H9 (cell line): ENCODE data around the gene ALG9. TPM values are rescaled to one million over a fixed set of nuclear protein-coding genes. Genes with fewer than 3 reads are reported as not detected.

Experiments
- DNase-seq: peaks from one replicate; pipeline ENCODE4 v3.0.0-alpha.2; 2017
- H2AFZ ChIP-seq: one replicate; pipeline ENCODE4 v1.6.1; 2013; ENCODE audit warnings: mild to moderate bottlenecking, low read length, control low read depth, moderate library complexity
- H2AK5ac ChIP-seq: 2 replicates; pipeline ENCODE4 v1.6.1; 2013; ENCODE audit warnings: low read length, control low read depth, mixed read lengths; ENCODE audit not compliant: insufficient read length
- H2BK120ac ChIP-seq: one replicate; pipeline ENCODE4 v1.6.1; 2013; ENCODE audit warnings: low read depth, mild to moderate bottlenecking, low read length, control low read depth, inconsistent platforms; ENCODE audit not compliant: poor library complexity, severe bottlenecking
- H2BK12ac ChIP-seq: 2 replicates; pipeline ENCODE4 v1.6.1; 2013; ENCODE audit warnings: low read length, control low read depth, mixed read lengths, low read depth; ENCODE audit not compliant: insufficient read length
- H2BK15ac ChIP-seq: 2 replicates; pipeline ENCODE4 v1.6.1; 2013; ENCODE audit warnings: low read depth, low read length, control low read depth
- H2BK20ac ChIP-seq: one replicate; pipeline ENCODE4 v1.6.1; 2013; ENCODE audit warnings: low read depth, mild to moderate bottlenecking, low read length, control low read depth, inconsistent platforms; ENCODE audit not compliant: poor library complexity, severe bottlenecking
- H2BK5ac ChIP-seq: 2 replicates; pipeline ENCODE4 v1.6.1; 2013; ENCODE audit warnings: low read length, control low read depth, mixed read lengths; ENCODE audit not compliant: insufficient read length
- H3K14ac ChIP-seq: 2 replicates; pipeline ENCODE4 v1.6.1; 2013; ENCODE audit warnings: low read length, control low read depth; ENCODE audit not compliant: insufficient read depth
- H3K18ac ChIP-seq: 2 replicates; pipeline ENCODE4 v1.6.1; 2013; ENCODE audit warnings: low read depth, mild to moderate bottlenecking, mixed read lengths, low read length, control low read depth; ENCODE audit not compliant: insufficient read length
- H3K23ac ChIP-seq: 2 replicates; pipeline ENCODE4 v1.6.1; 2013; ENCODE audit warnings: low read length, control low read depth, mixed read lengths, low read depth; ENCODE audit not compliant: insufficient read length
- H3K23me2 ChIP-seq: 2 replicates; pipeline ENCODE4 v1.6.1; 2013; ENCODE audit warnings: low read depth, mild to moderate bottlenecking, mixed read lengths, low read length, control low read depth; ENCODE audit not compliant: insufficient read length, poor library complexity, severe bottlenecking
- H3K27ac ChIP-seq: 2 replicates; pipeline ENCODE4 v1.5.1; 2013; ENCODE audit warnings: low read length, control low read depth, mixed read lengths, low read depth; ENCODE audit not compliant: insufficient read length
- H3K27me3 ChIP-seq: 2 replicates; pipeline ENCODE4 v1.6.1; 2013; ENCODE audit warnings: low read length, control low read depth, inconsistent platforms; ENCODE audit not compliant: insufficient read depth
- H3K4ac ChIP-seq: 2 replicates; pipeline ENCODE4 v1.6.1; 2013; ENCODE audit warnings: low read depth, mild to moderate bottlenecking, control low read depth, inconsistent platforms, low read length, moderate library complexity
- H3K4me1 ChIP-seq: 2 replicates; pipeline ENCODE4 v1.6.1; 2013; ENCODE audit warnings: low read length, control low read depth, inconsistent platforms; ENCODE audit not compliant: insufficient read depth
- H3K4me2 ChIP-seq: 2 replicates; pipeline ENCODE4 v1.6.1; 2013; ENCODE audit warnings: low read length, control low read depth, mixed read lengths; ENCODE audit not compliant: insufficient read length, insufficient read depth
- H3K56ac ChIP-seq: 2 replicates; pipeline ENCODE4 v1.6.1; 2013; ENCODE audit warnings: low read depth, mild to moderate bottlenecking, mixed read lengths, low read length, control low read depth; ENCODE audit not compliant: insufficient read length
- H3K79me1 ChIP-seq: 2 replicates; pipeline ENCODE4 v1.6.1; 2013; ENCODE audit warnings: low read depth, mild to moderate bottlenecking, moderate library complexity, low read length, control low read depth, inconsistent platforms; ENCODE audit not compliant: insufficient read depth, poor library complexity, severe bottlenecking
- H3K79me2 ChIP-seq: 2 replicates; pipeline ENCODE4 v1.6.1; 2013; ENCODE audit warnings: low read length, control low read depth, inconsistent platforms; ENCODE audit not compliant: insufficient read depth
- H3K9ac ChIP-seq: 2 replicates; pipeline ENCODE4 v1.6.1; 2013; ENCODE audit warnings: low read length, control low read depth, mixed read lengths; ENCODE audit not compliant: insufficient read length; ENCODE audit errors: extremely low read depth
- H3K9me3 ChIP-seq: one replicate; pipeline ENCODE4 v1.6.1; 2013; ENCODE audit warnings: low read depth, low read length, inconsistent platforms; ENCODE audit not compliant: control insufficient read depth
- H3T11ph ChIP-seq: one replicate; pipeline ENCODE4 v1.6.1; 2013; ENCODE audit warnings: mild to moderate bottlenecking, low read length, control low read depth, inconsistent platforms
- H4K20me1 ChIP-seq: one replicate; pipeline ENCODE4 v1.6.1; 2013; ENCODE audit not compliant: control insufficient read depth, insufficient read length, insufficient read depth
- H4K5ac ChIP-seq: 2 replicates; pipeline ENCODE4 v1.6.1; 2013; ENCODE audit warnings: low read depth, mild to moderate bottlenecking, mixed read lengths, low read length, control low read depth; ENCODE audit not compliant: insufficient read length
- H4K8ac ChIP-seq: replicated peaks from 2 replicates; pipeline ENCODE4 v1.6.1; 2013; ENCODE audit warnings: low read length, control low read depth, mixed read lengths, low read depth; ENCODE audit not compliant: insufficient read length
- H4K91ac ChIP-seq: 2 replicates; pipeline ENCODE4 v1.6.1; 2013; ENCODE audit warnings: low read depth, mild to moderate bottlenecking, moderate library complexity, mixed read lengths, low read length, control low read depth; ENCODE audit not compliant: insufficient read length
- H3K27ac Mint-ChIP-seq, 3 experiments: 2 replicates in 2 of 3; 3 replicates in 1 of 3; pipeline ENCODE4 v1.8.0; 2020 to 2021; ENCODE audit warnings: mixed read lengths in 3 of 3, mild to moderate bottlenecking in 1 of 3, moderate library complexity in 1 of 3
- H3K27me3 Mint-ChIP-seq: 2 replicates; pipeline ENCODE4 v1.8.0; 2021; ENCODE audit warnings: low read depth, mild to moderate bottlenecking, moderate library complexity, mixed read lengths
- H3K36me3 Mint-ChIP-seq, 3 experiments: 2 replicates in 2 of 3; 3 replicates in 1 of 3; pipeline ENCODE4 v1.8.0; 2020 to 2021; ENCODE audit warnings: low read depth in 3 of 3, mixed read lengths in 3 of 3; ENCODE audit not compliant: insufficient read depth in 1 of 3
- H3K4me1 Mint-ChIP-seq, 2 experiments: 2 replicates each; pipeline ENCODE4 v1.8.0; 2020; ENCODE audit warnings: mixed read lengths in 2 of 2
- H3K4me3 Mint-ChIP-seq, 2 experiments: 2 replicates in 1 of 2; 3 replicates in 1 of 2; pipeline ENCODE4 v1.8.0; 2020 to 2021; ENCODE audit warnings: mild to moderate bottlenecking in 2 of 2, mixed read lengths in 2 of 2, moderate library complexity in 1 of 2
- H3K9me3 Mint-ChIP-seq, 2 experiments: 2 replicates in 1 of 2; 3 replicates in 1 of 2; pipeline ENCODE4 v1.8.0; 2020; ENCODE audit warnings: mild to moderate bottlenecking in 2 of 2, mixed read lengths in 2 of 2, moderate library complexity in 1 of 2
- total RNA-seq: library from RNA; stranded (reverse); gene quantifications from 2 replicates; pipeline ENCODE4 v1.2.1, GENCODE V29; 2021
- TF ChIP-seq, protein P1 (sequence below): fragments of 200-600 bp; sonication (generic); conservative IDR thresholded peaks from 3 replicates; pipeline ENCODE4 v1.8.0; 2021; ENCODE audit warnings: antibody characterized with exemption, mild to moderate bottlenecking

ALG9 gene
- total RNA-seq, 1 experiment from 2014 or later, result 26.0 TPM

DNA sequence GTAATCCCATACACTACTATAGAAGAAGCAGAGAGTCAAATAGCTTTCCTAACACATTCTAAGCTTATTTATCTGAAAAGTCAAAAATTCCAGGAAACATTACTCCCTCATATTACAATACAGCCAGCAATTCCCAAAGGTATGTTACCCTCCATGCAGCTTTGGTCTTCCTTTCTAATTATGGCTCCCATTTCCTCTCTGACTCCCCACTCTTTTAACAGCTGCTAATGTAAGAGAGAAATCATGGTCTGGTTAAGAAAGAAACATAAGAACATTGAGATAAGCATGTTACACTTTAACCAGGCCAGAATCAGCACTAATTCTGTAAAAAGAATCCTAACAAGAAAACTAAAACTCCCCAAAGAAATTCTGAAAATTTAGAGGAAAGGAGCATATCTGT, 112.0 kb downstream of the ALG9 start:
- no peaks in the 10 kb centered on the region for H3K4me1 ChIP-seq
- no peak overlapping the region for H3K18ac ChIP-seq
- H3K79me1 ChIP-seq, result peaks cover 3% of the 10 kb centered on the region
- H3K23me2 ChIP-seq, result no peaks in the 10 kb centered on the region
- Mint-ChIP-seq H3K36me3 (peaks cover 49 to 87% (median 84%) of the 10 kb centered on the region in 3 experiments), H3K27ac (no peak overlapping the region), H3K4me1 (peaks cover 8 to 13% of the 10 kb centered on the region in 2 experiments), H3K4me3 (no peak overlapping the region), H3K9me3 (no peaks in the 10 kb centered on the region), H3K27me3 (no peaks in the 10 kb centered on the region)
- H4K20me1 ChIP-seq, result no peaks in the 10 kb centered on the region
- no peak overlapping the region for H4K91ac ChIP-seq
- H3K23ac ChIP-seq, result no peak overlapping the region
- H4K8ac ChIP-seq, result no peak overlapping the region
- no peak overlapping the region for H3T11ph ChIP-seq
- no peaks in the 10 kb centered on the region for H3K27me3 ChIP-seq
- H3K14ac ChIP-seq, result no peak overlapping the region
- no peak for DNase-seq
- no peak overlapping the region for H2BK5ac ChIP-seq
- no peak overlapping the region for H2AK5ac ChIP-seq
- no peak overlapping the region for H2BK20ac ChIP-seq
- TF ChIP-seq, protein P1, sequence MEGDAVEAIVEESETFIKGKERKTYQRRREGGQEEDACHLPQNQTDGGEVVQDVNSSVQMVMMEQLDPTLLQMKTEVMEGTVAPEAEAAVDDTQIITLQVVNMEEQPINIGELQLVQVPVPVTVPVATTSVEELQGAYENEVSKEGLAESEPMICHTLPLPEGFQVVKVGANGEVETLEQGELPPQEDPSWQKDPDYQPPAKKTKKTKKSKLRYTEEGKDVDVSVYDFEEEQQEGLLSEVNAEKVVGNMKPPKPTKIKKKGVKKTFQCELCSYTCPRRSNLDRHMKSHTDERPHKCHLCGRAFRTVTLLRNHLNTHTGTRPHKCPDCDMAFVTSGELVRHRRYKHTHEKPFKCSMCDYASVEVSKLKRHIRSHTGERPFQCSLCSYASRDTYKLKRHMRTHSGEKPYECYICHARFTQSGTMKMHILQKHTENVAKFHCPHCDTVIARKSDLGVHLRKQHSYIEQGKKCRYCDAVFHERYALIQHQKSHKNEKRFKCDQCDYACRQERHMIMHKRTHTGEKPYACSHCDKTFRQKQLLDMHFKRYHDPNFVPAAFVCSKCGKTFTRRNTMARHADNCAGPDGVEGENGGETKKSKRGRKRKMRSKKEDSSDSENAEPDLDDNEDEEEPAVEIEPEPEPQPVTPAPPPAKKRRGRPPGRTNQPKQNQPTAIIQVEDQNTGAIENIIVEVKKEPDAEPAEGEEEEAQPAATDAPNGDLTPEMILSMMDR, result no peak
- H3K56ac ChIP-seq, result no peak overlapping the region
- no peak overlapping the region for H2BK15ac ChIP-seq
- H2BK120ac ChIP-seq, result no peak overlapping the region
- H3K9me3 ChIP-seq, result no peaks in the 10 kb centered on the region
- H2AFZ ChIP-seq, result no peak overlapping the region
- no peak overlapping the region for H2BK12ac ChIP-seq
- no peak overlapping the region for H3K9ac ChIP-seq
- H3K4ac ChIP-seq, result no peak overlapping the region
- H3K27ac ChIP-seq, result no peak overlapping the region
- no peak overlapping the region for H3K4me2 ChIP-seq
- H4K5ac ChIP-seq, result no peak overlapping the region
- H3K79me2 ChIP-seq, result 0 out of 2 replicates have a peak, but pooled peaks cover 2% of the 10 kb centered on the region
